HG03432 (cell line): ENCODE results near the gene INSC.

Source experiments
- ATAC-seq: cut with Tn5 transposase; IDR thresholded peaks from one replicate; pipeline ENCODE4 v1.9.1; 2021; ENCODE audit warnings: mild to moderate bottlenecking, moderate library complexity; ENCODE audit not compliant: unreplicated experiment

INSC gene

GRCh38 chr11:15278128-15278527 lies 163.4 kb downstream of the INSC start:
- no peak for ATAC-seq

GRCh38 chr11:15280393-15280792 lies 165.7 kb downstream of the INSC start:
- ATAC-seq, result no peak

- ATAC-seq, result no peak
These were observed 168.0 kb downstream of the INSC start for GRCh38 chr11:15282754-15283153.

- ATAC-seq, result no peak
These were observed 171.7 kb downstream of the INSC start for GRCh38 chr11:15286465-15286864.

GRCh38 chr11:15288863-15289262 lies 174.1 kb downstream of the INSC start:
- no peak for ATAC-seq

GRCh38 chr11:15289723-15290122 lies 175.0 kb downstream of the INSC start:
- ATAC-seq, result no peak

GRCh38 chr11:15291885-15292284 lies 177.2 kb downstream of the INSC start:
- ATAC-seq, result no peak

- no peak for ATAC-seq
These were observed 179.4 kb downstream of the INSC start for GRCh38 chr11:15293975-15294620.

- ATAC-seq, result no peak
These were observed 181.0 kb downstream of the INSC start for GRCh38 chr11:15295695-15296094.
